GM12891 (cell line): Measurements from ENCODE around the gene ALOX12B.

Experiments used
- PAX5 ChIP-seq: IDR thresholded peaks from 2 replicates; pipeline ENCODE4 v1.6.1; 2011; ENCODE audit warnings: low read length, moderate library complexity, mild to moderate bottlenecking; ENCODE audit not compliant: insufficient read depth, severe bottlenecking
- POLR2A ChIP-seq: IDR thresholded peaks from 2 replicates; pipeline ENCODE4 v1.6.1; 2011; ENCODE audit warnings: low read depth, low read length, control low read depth
- POLR2AphosphoS5 ChIP-seq: IDR thresholded peaks from 2 replicates; pipeline ENCODE4 v1.6.1; 2011; ENCODE audit warnings: low read depth, low read length, control low read depth
- POU2F2 ChIP-seq: IDR thresholded peaks from 2 replicates; pipeline ENCODE4 v1.6.1; 2011; ENCODE audit warnings: low read depth, mild to moderate bottlenecking, control low read depth, low read length, moderate library complexity
- TAF1 ChIP-seq: IDR thresholded peaks from 2 replicates; pipeline ENCODE4 v1.6.1; 2011; ENCODE audit warnings: low read depth, low read length, control low read depth

DNA sequence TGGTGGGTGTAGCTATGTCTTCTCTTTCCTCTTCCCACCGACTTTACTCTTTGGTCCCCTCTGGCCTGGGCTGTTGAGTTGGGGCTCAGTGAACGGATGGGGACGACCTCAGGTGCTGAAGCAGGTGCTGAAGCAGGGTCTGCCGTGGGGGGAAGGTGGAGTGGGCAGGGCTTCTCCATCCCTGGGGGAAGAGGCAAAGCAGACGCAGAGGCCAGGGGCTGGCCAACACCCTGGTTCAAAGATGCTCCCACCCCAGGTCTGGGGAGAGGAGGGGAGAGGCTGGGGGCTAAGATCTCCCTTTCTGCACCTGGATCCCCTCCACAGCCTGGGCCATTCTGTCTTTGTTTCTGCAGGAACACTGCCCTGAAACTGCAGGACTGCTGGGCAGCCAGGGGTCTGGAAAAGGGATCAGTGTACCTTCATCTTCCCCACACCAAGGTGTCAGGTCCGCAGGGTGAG, 22.9 kb downstream of the ALOX12B start:
- TF ChIP-seq PAX5 (no peak), POLR2AphosphoS5 (no peak), POLR2A (no peak), TAF1 (no peak), POU2F2 (no peak)
